Measurements from ENCODE around the gene LMO1.

Gene LMO1

DNA sequence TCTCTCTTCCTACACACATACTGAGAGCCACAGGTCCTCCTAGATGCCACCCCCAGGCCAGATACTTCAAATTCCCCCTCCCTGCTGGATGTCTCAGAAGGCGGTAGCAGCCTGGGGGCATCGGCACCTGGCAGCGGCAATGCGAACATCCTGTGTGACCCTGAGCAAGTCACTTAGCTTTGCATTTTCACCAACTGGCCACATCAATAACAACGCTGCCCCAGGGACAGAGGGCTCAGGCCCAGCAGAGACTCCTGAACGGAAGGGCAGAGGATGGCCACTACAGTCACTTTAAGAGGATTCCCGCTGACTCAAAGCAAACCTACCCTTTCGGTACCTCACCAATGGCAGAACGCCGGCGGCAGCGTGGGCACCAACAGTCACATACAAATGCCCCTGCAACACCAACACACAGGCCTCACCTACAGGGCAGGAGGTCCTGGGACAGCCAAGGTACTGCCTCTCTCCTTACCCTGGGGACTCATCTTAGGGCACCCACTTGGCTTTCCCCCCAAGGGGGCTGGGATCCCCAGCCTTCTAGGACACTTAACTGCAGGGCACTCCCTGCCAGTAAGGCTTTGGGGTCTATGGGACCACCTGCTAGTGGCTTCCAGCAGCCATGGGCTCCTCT lies 1.6 kb downstream of the LMO1 start:
- H3K4me1 ChIP-seq (ENCODE audit: insufficient read depth, low read length) = peaks cover 9% of the 10 kb centered on the region; the same call in 1 of the 2 replicates
- H3K36me3 ChIP-seq (ENCODE audit: insufficient read depth, low read depth, low read length) = no peaks in the 10 kb centered on the region
- H3K9ac ChIP-seq (ENCODE audit: low read depth, low read length) = no peak overlapping the region; the same call in 1 of the 2 replicates
- no peak overlapping the region for H3K27ac ChIP-seq (ENCODE audit: low read length)
- H3K27me3 ChIP-seq (ENCODE audit: insufficient read depth, low read length) = peaks cover 87% of the 10 kb centered on the region
- peak overlapping the region; percentile 70 for H3K4me3 ChIP-seq (ENCODE audit: low read length)
- no peaks in the 10 kb centered on the region for H3K9me3 ChIP-seq (ENCODE audit: insufficient read depth, low read depth, low read length)

DNA sequence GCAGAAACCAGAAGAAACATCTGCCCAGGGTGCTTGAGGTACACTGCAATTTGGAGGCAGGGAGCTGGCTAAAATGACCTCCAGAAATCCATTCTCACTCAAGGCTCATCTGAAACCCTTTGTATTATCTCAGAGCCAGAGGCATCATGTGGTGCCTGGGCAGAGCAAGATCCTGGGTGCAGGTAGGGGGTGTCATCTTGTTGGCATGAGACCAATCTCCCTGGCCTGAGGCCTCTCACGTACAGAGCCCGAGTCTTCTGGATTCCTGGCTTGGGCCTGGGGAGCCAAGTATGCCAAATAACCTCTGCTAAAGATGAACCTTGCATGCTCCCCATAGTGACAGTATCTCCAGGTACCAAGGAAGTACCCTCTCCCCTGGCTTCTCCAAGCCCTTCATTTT lies 2.4 kb downstream of the LMO1 start:
- Histone ChIP-seq H3K4me1 (ENCODE audit: insufficient read depth, low read length) (peaks cover 9% of the 10 kb centered on the region; the same call in 1 of the 2 replicates), H3K27ac (ENCODE audit: low read length) (no peak overlapping the region), H3K27me3 (ENCODE audit: insufficient read depth, low read length) (peaks cover 79% of the 10 kb centered on the region), H3K9me3 (ENCODE audit: insufficient read depth, low read depth, low read length) (no peaks in the 10 kb centered on the region), H3K36me3 (ENCODE audit: insufficient read depth, low read depth, low read length) (no peaks in the 10 kb centered on the region), H3K4me3 (ENCODE audit: low read length) (no peak overlapping the region), H3K9ac (ENCODE audit: low read depth, low read length) (no peak overlapping the region)

DNA sequence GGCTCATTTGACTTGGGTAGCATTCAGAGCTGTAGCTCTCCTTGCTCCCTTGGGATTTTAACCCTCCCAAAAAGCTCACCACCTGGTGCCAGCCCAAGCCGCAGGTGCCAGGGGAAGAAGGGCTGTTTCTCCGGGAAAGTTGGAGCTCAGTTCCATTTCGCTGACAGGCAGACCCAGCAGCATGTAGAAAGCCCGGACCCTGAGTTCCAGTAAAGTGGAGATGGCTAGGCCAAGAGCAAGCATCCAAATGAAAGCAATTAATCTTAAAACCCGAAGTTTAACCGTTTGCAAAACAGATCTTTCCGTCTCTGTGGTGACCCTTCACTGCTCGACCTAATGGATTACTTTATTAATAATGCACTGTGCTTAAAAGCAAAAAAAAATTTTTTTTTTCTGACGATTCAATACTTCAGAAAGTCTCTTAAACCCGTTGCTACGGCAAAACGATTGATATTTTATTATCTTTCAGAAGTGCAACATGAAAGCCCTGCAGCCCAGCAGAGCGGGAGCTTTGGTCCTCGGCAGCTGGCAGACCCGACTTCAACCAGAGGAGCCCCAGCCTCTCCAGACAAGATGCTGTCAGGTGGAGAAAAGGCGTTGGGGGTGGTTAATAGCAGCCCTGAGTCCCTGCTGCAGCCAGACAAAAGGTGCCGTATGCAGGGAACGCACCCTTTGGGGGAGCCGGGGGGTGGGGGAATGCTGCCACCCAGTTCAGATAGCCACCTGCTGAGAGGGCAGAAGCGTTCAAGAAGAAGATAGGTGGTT lies 3.3 kb downstream of the LMO1 start:
- no peak overlapping the region for H3K4me3 ChIP-seq (ENCODE audit: low read length)
- peaks cover 9% of the 10 kb centered on the region; the same call in 1 of the 2 replicates for H3K4me1 ChIP-seq (ENCODE audit: insufficient read depth, low read length)
- H3K36me3 ChIP-seq (ENCODE audit: insufficient read depth, low read depth, low read length) = no peaks in the 10 kb centered on the region
- peaks cover 70% of the 10 kb centered on the region for H3K27me3 ChIP-seq (ENCODE audit: insufficient read depth, low read length)
- H3K9me3 ChIP-seq (ENCODE audit: insufficient read depth, low read depth, low read length) = no peaks in the 10 kb centered on the region
- no peak overlapping the region for H3K9ac ChIP-seq (ENCODE audit: low read depth, low read length)
- no peak overlapping the region for H3K27ac ChIP-seq (ENCODE audit: low read length)

DNA sequence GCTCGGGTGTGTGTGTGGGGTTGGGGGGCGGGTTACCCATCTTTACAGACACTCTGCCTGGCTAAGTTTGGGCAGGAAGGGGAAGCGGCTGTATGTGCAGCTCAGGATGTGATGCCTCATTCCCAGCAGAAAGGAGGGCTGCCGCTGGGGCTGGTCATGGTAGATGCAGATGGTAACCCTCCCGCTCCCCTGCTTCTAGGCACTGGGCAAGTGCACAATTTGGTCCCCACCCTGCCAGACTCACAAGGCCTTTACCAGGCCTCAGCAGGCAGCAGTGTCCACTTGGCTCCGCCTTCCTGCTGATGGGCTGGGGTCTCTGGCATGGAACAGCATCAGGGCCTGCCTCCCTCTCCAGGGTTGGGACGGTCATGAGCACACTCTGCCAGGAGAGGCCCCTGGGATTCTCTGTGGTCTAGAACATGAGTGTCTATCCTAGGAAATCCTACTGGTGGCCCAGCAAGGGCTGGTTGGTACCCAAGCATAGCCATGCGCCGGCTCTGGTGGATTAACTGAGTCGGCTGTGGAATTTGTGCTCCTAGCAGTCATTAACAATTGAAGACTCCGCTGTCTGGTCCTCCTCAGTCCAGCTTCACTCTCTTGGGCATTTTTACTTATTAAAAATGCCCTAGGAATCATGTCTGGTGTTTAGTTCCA lies 4.2 kb downstream of the LMO1 start:
- Histone ChIP-seq H3K27me3 (ENCODE audit: insufficient read depth, low read length) (peaks cover 61% of the 10 kb centered on the region), H3K4me1 (ENCODE audit: insufficient read depth, low read length) (peaks cover 9% of the 10 kb centered on the region; the same call in 1 of the 2 replicates), H3K9me3 (ENCODE audit: insufficient read depth, low read depth, low read length) (no peaks in the 10 kb centered on the region), H3K9ac (ENCODE audit: low read depth, low read length) (no peak overlapping the region), H3K27ac (ENCODE audit: low read length) (no peak overlapping the region), H3K36me3 (ENCODE audit: insufficient read depth, low read depth, low read length) (no peaks in the 10 kb centered on the region), H3K4me3 (ENCODE audit: low read length) (no peak overlapping the region)

DNA sequence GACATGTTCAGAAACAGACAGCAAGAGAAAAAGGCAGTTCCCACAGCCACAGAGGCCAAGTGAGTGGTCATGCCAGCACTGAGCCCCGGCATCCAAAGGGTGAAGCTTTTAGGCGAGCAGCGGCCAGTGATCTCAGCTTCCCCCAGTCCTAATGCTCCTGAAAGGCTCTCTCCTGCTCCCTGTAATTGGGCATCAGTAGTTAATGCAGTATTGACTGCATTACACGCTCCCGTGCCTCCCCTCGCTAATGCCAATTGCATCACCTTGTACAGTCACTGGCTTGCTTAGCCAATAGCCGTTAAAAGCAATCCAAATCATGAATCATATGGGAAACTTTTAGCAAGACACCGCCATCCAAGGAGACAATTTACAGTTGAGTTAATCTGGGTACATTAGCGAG lies 4.9 kb downstream of the LMO1 start:
- Histone ChIP-seq H3K27ac (ENCODE audit: low read length) (no peak overlapping the region), H3K36me3 (ENCODE audit: insufficient read depth, low read depth, low read length) (no peaks in the 10 kb centered on the region), H3K27me3 (ENCODE audit: insufficient read depth, low read length) (peaks cover 54% of the 10 kb centered on the region), H3K4me1 (ENCODE audit: insufficient read depth, low read length) (peaks cover 9% of the 10 kb centered on the region; the same call in 1 of the 2 replicates), H3K4me3 (ENCODE audit: low read length) (no peak overlapping the region), H3K9ac (ENCODE audit: low read depth, low read length) (no peak overlapping the region), H3K9me3 (ENCODE audit: insufficient read depth, low read depth, low read length) (no peaks in the 10 kb centered on the region)

DNA sequence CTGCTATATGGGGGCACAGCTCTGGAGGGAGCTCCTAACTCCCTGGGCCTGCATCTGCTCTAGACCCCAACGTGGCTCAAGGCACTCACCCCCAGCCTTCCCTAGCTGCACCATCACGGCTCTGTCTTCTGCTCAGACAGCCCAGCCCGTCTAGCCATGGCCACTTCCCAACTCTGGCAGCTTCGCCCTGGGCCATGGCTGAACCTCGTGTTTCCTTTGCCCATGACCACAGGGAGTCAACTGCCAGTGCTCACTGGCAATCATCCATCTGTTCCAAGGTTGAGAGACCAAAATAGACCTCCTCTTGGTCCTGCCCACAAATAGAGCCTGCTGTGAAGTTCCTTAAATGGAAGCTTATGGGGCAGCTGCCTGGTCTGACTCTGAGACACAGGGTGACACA lies 5.4 kb downstream of the LMO1 start:
- Histone ChIP-seq H3K9ac (ENCODE audit: low read depth, low read length) (no peak overlapping the region), H3K4me1 (ENCODE audit: insufficient read depth, low read length) (peaks cover 5% of the 10 kb centered on the region; the same call in 1 of the 2 replicates), H3K27me3 (ENCODE audit: insufficient read depth, low read length) (peaks cover 49% of the 10 kb centered on the region), H3K36me3 (ENCODE audit: insufficient read depth, low read depth, low read length) (no peaks in the 10 kb centered on the region), H3K27ac (ENCODE audit: low read length) (no peak overlapping the region), H3K4me3 (ENCODE audit: low read length) (no peak overlapping the region), H3K9me3 (ENCODE audit: insufficient read depth, low read depth, low read length) (no peaks in the 10 kb centered on the region)

DNA sequence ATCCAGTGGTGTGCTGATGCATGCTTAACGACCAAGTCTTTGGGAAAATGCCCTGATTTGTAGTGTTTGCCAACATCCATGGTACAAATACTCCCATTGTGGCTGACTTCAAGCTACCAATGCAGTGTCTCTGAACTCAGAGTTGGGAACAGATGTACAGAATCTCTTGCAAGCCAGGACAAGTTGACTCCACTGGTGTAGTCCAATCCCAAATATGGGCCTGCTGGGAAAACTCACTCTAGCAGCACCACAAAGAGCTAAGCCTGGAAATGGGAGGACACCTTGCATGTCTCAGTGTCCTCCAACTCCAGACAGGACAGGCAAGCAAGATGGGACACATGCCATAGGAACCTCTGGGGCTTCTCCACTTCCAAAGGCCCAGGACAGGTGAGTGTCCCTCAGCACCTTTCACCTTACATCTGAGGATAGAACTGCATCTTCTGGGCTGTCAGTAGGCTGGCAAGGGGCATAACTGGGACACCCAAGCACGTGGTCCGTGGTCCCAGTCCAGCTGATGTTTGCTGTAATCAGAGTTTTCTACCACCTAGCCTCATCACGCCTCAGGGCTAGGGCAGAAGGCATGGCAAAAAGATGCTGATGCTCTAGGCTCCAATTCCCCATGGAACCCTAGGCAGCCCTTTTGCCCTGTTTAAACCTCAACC lies 6.5 kb downstream of the LMO1 start:
- Histone ChIP-seq H3K36me3 (ENCODE audit: insufficient read depth, low read depth, low read length) (no peaks in the 10 kb centered on the region), H3K4me3 (ENCODE audit: low read length) (no peak overlapping the region), H3K4me1 (ENCODE audit: insufficient read depth, low read length) (peaks cover 3% of the 10 kb centered on the region; the same call in 1 of the 2 replicates)

DNA sequence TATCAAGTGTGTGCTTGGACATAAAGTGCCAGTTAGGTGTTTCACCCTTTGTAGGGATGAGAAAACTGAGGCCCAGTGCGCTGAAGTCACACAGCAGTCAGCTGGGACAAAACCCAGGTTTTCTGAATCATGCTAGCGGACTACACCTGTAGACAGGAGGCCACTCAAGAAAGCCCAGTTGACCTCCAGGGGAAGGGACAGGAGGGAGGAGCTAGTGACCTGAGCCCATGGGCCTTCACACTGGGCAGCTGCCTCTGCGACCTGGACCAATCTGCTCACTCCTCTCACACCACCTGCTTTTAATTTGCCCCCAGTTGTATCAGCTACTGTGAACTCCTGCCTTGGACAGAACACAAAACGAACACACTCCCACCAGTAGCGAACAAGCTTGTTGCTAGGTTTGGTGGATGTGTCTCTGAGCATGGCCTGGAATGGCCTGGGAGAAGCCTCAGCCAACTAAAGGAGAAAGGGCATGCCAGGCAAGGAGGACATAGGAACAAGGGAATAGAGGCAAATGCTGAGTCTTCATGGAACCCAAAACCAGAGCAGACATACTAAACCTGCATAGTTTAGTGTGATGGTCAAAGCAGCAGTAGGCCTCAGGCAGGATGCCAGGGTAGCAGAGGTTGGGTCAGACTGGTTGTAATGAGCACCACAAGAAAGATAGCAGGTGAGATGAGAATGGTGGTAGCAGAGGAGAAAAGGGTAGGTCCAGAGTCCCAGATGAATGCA lies 7.2 kb downstream of the LMO1 start:
- H3K4me1 ChIP-seq (ENCODE audit: insufficient read depth, low read length) = no peaks in the 10 kb centered on the region
- H3K9ac ChIP-seq (ENCODE audit: low read depth, low read length) = no peak overlapping the region
- no peaks in the 10 kb centered on the region for H3K36me3 ChIP-seq (ENCODE audit: insufficient read depth, low read depth, low read length)
- peaks cover 32% of the 10 kb centered on the region for H3K27me3 ChIP-seq (ENCODE audit: insufficient read depth, low read length)
- no peak overlapping the region for H3K4me3 ChIP-seq (ENCODE audit: low read length)
- H3K27ac ChIP-seq (ENCODE audit: low read length) = no peak overlapping the region
- no peaks in the 10 kb centered on the region for H3K9me3 ChIP-seq (ENCODE audit: insufficient read depth, low read depth, low read length)

More for the DNA sequence above, 6.5 kb downstream of the LMO1 start:
- H3K9me3 ChIP-seq (ENCODE audit: insufficient read depth, low read depth, low read length) = no peaks in the 10 kb centered on the region
- H3K27me3 ChIP-seq (ENCODE audit: insufficient read depth, low read length) = peaks cover 39% of the 10 kb centered on the region
- H3K27ac ChIP-seq (ENCODE audit: low read length) = no peak overlapping the region
- no peak overlapping the region for H3K9ac ChIP-seq (ENCODE audit: low read depth, low read length)

DNA sequence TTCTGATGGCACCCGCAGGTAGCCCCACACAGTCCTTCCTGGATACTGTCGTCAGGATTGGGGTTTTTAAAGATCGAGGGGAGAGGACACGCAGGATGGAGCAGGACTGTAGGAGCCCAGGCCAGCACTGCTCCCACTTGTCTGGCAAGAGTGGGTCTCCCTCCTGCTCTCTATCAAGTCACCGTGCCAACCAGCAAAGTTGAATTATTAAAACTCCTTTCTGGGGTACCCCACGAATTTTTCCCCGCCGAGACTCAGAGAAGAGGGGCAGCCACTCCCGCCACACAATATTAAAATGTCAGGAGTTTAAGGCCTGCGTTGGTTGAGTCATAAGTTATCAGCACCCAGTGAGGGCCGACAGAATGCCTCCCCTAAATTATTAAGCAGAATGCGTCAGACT lies 10.1 kb downstream of the LMO1 start:
- H3K9ac ChIP-seq (ENCODE audit: low read depth, low read length) = no peak overlapping the region
- H3K36me3 ChIP-seq (ENCODE audit: insufficient read depth, low read depth, low read length) = no peaks in the 10 kb centered on the region
- H3K4me1 ChIP-seq (ENCODE audit: insufficient read depth, low read length) = no peaks in the 10 kb centered on the region
- no peak overlapping the region for H3K27ac ChIP-seq (ENCODE audit: low read length)
- peaks cover 8% of the 10 kb centered on the region; the same call in 1 of the 2 replicates for H3K27me3 ChIP-seq (ENCODE audit: insufficient read depth, low read length)
- H3K4me3 ChIP-seq (ENCODE audit: low read length) = no peak overlapping the region
- no peaks in the 10 kb centered on the region for H3K9me3 ChIP-seq (ENCODE audit: insufficient read depth, low read depth, low read length)

DNA sequence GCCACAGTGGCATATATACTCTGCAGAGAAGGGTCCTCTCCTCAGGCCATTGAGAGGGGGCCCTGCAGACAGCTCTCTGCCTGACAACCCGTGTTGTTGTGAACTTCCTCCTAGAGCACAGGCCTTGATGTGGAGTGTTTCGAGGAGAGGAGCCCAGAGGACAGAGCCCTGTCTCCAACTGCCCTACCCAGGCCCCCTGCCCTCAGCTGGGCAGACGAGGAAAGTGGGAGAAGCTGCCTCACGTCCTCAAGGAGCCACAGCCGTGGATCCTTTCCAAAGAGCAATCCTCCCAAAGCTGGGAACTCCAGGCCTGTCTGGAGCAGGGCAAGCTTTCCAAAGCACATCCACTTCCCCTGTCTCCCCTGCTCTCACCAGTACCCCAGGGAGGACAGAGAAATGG lies 10.7 kb downstream of the LMO1 start:
- H3K27me3 ChIP-seq (ENCODE audit: insufficient read depth, low read length) = peaks cover 4% of the 10 kb centered on the region; the same call in 1 of the 2 replicates

DNA sequence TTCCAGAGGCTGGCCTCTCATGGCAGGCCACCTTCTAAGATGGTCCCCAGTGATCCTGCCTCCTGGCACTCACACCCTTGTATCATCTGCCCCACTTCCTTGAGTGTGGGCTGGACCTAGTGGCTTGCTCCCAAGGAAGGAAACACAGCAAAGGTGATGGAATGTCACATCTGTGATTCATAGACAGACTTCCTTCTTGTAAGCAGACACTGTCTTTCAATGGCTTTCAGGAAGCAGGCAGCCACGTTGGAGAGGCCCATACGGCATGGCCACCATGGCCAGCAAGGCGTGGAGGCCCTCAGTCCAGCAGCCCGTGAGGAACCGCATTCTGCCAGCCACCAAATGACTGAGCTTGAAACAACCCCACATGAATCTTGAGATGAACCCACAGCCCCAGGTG lies 11.3 kb downstream of the LMO1 start:
- H3K4me1 ChIP-seq (ENCODE audit: insufficient read depth, low read length) = no peaks in the 10 kb centered on the region
- no peak overlapping the region for H3K9ac ChIP-seq (ENCODE audit: low read depth, low read length)
- H3K9me3 ChIP-seq (ENCODE audit: insufficient read depth, low read depth, low read length) = no peaks in the 10 kb centered on the region
- H3K4me3 ChIP-seq (ENCODE audit: low read length) = no peak overlapping the region
- H3K36me3 ChIP-seq (ENCODE audit: insufficient read depth, low read depth, low read length) = no peaks in the 10 kb centered on the region
- no peak overlapping the region for H3K27ac ChIP-seq (ENCODE audit: low read length)
- H3K27me3 ChIP-seq (ENCODE audit: insufficient read depth, low read length) = peaks cover 4% of the 10 kb centered on the region; the same call in 1 of the 2 replicates

More for the DNA sequence above, 10.7 kb downstream of the LMO1 start:
- Histone ChIP-seq H3K9ac (ENCODE audit: low read depth, low read length) (no peak overlapping the region), H3K9me3 (ENCODE audit: insufficient read depth, low read depth, low read length) (no peaks in the 10 kb centered on the region), H3K4me1 (ENCODE audit: insufficient read depth, low read length) (no peaks in the 10 kb centered on the region), H3K4me3 (ENCODE audit: low read length) (no peak overlapping the region), H3K27ac (ENCODE audit: low read length) (no peak overlapping the region), H3K36me3 (ENCODE audit: insufficient read depth, low read depth, low read length) (no peaks in the 10 kb centered on the region)
